HG03432 (cell line): ENCODE results near the gene RPGR.

Experiments
- ATAC-seq: cut with Tn5 transposase; IDR thresholded peaks from one replicate; pipeline ENCODE4 v1.9.1; 2021; ENCODE audit warnings: mild to moderate bottlenecking, moderate library complexity; ENCODE audit not compliant: unreplicated experiment

The RPGR gene

GRCh38 chrX:38327007-38327774 is at the start of gene RPGR:
TSS of gene RPGR (minus strand) at chrX:38327509. CDS start at chrX:38327367, 142 bp downstream.
- peak; percentile 98 for ATAC-seq

GRCh38 chrX:38376747-38377146 is 49.4 kb upstream of the RPGR start:
- ATAC-seq, result no peak

- no peak for ATAC-seq
Measured at GRCh38 chrX:38375891-38376290, 48.6 kb upstream of the RPGR start.

- no peak for ATAC-seq
Measured at GRCh38 chrX:38374431-38374830, 47.1 kb upstream of the RPGR start.

GRCh38 chrX:38371641-38372040 is 44.3 kb upstream of the RPGR start:
- no peak for ATAC-seq

GRCh38 chrX:38368774-38369173 is 41.5 kb upstream of the RPGR start:
- ATAC-seq, result no peak

GRCh38 chrX:38365954-38366353 is 38.6 kb upstream of the RPGR start:
- no peak for ATAC-seq

- ATAC-seq, result no peak
Measured at GRCh38 chrX:38363046-38363445, 35.7 kb upstream of the RPGR start.

- ATAC-seq, result no peak
Measured at GRCh38 chrX:38357747-38358673, 30.7 kb upstream of the RPGR start.

GRCh38 chrX:38356401-38356800 is 29.1 kb upstream of the RPGR start:
- ATAC-seq, result no peak

- ATAC-seq, result no peak
Measured at GRCh38 chrX:38352362-38352761, 25.1 kb upstream of the RPGR start, which contains the start of gene OTC. TSS of gene OTC (plus strand) at chrX:38352604. CDS start at chrX:38352697, 93 bp downstream.

- no peak for ATAC-seq
Measured at GRCh38 chrX:38351346-38351745, 24.0 kb upstream of the RPGR start.

- ATAC-seq, result peak; percentile 84
Measured at GRCh38 chrX:38347136-38347535, 19.8 kb upstream of the RPGR start.

GRCh38 chrX:38346150-38346549 is 18.8 kb upstream of the RPGR start:
- ATAC-seq, result no peak

GRCh38 chrX:38342853-38343778 is 15.8 kb upstream of the RPGR start:
- no peak for ATAC-seq

GRCh38 chrX:38341442-38341841 is 14.1 kb upstream of the RPGR start:
- ATAC-seq, result no peak

GRCh38 chrX:38336538-38337240 is 9.4 kb upstream of the RPGR start:
- ATAC-seq, result no peak

- no peak for ATAC-seq
Measured at GRCh38 chrX:38335382-38335781, 8.1 kb upstream of the RPGR start.

- ATAC-seq, result peak; percentile 72
Measured at GRCh38 chrX:38332505-38332904, 5.2 kb upstream of the RPGR start.

GRCh38 chrX:38327775-38328081 is 419 bp upstream of the RPGR start:
- ATAC-seq, result no peak
